Activated CD4-positive, alpha-beta T cell treated with anti-CD3 and anti-CD28 coated beads, Interleukin-2, amount 50 U/mL, for 4 hours (primary cell): ENCODE data around the gene TCL1B.
"Not testable (repeated sequence)": the region's sequence is repeated elsewhere in the genome, so short reads cannot be mapped to it uniquely, and the experiment has no call there.

ENCODE experiments used
- DNase-seq, 2 experiments: peaks; one replicate each; pipeline ENCODE4 v3.0.0-alpha.2; 2020

Gene TCL1B, protein sequence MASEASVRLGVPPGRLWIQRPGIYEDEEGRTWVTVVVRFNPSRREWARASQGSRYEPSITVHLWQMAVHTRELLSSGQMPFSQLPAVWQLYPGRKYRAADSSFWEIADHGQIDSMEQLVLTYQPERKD

DNA sequence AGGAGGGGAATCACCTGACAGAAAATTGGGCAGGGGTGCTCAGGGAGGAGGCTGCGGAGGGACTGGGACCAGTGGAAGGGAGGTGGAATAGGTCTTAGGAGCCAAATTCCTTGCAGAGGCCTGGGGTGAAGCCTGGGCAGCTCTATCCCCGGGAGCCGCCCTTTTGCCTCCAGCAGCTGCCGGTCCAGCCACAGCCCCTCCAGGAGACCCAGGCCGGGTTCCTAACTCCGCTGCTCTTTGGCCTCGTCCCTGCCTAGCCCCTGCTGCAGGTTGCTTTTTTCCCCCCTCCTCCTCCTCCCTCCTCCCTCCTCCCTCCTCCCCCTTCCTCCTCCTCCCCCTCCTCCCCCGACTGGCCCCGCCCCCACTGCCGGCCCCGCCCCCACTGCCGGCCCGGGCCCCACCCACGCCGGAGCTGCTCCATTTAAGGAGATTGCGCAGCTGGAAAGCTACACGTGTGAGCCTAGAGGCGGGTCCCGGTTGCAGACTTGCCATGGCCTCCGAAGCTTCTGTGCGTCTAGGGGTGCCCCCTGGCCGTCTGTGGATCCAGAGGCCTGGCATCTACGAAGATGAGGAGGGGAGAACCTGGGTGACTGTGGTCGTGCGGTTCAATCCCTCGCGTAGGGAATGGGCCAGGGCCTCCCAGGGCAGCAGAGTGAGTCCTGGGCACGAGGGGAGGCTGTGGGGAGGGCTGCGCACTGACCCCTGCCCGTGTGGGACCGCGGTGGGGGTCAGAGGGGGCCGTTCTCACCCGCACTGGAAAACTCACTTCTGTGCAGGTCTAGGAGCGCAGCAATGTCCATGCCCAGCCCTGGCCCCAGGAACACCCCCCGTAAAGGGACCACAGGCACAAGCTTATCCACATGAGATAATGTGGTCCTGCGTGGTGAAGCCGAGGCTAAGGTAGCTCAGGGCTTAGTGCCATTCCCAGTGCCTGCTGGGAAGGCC is at the start of gene TCL1B:
TSS of gene TCL1B (plus strand) at position 449 of the 945 bp plus-strand sequence. CDS start at position 491, 42 bp downstream.
- DNase-seq = no peak

DNA sequence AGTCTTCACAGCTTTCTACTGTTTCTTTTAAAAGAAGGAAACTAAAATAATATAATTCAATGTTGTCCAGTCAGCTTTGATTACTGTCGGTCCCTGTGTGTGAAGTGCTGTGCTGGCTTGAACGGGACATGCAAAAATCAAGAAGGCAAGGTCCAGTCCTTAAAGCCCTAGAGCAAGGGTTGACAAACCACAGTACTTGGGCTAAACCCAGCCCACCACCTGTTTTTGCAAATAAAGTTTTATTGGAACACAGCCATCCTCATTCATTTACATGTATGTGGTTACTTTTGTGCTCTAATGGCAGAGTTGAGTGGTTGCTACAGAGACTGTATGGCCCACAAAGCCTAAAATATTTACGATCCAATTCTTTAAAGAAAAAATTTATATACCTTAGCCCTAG is 41.2 kb upstream of the TCL1B start:
- no peak for DNase-seq

DNA sequence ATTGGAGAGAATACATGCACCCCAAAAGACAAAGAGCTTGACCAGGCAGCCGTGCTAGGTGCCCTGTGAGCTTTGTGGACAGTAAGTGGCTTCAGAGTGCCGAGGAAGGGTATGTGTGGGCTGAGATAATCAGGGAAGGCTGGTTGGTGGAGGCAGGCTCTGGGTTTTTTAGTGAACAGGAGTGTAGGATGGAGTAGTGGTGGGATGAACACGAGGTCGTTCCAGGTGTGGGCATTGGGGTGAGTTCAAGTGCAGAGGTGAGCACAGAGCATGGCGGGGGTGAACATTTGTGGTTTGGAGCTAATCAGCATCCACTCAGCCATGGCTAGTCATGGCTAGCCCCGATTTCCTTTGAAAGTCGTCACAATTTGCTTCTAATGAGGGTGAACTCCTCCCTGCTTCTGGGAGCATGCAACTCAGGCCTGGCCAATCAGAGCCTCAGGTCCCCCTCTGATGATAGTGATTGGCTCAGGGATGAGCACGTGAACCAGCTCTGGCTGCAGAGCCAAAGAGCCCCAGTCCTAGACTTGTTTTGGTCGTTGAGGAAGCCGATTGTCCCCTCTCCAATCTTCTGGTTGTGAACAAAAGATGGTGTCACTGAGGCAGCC is 40.7 kb upstream of the TCL1B start:
- DNase-seq = no peak

DNA sequence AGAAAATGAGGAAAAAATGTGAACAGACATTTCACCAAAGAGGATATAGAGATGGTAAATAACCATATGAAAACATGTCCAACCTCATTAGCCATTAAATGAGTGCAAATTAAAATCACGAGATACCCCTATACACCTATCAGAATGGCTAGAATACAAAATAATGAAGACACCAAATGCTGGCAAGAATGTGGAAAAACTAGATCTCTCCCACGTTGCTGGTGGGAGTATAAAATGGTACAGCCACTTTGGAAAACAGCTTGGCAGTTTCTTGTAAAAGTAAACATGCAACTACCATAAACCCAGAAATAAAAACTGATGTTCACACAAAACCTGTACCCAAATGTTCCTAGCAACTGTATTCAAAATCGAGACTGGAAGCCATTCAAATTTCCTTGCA is 38.3 kb upstream of the TCL1B start:
- no peak for DNase-seq

DNA sequence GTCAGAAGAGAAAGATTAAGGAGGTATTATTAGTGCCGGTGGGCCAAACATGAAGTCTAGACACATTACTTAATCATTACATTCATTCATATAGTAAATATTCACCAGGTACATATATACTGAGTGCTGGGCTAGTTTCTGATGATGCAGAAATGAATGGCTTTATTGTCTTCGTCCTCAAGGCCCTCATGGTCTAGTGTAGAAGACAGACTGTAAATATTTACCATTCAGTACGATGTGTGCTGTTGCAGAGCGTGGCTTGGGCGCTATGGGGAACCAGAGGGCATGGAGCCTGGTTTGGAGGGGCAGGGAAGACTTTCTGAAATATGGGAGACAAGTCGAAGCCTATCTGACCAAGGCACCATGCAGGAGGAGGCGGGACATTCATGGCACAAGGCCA is 37.0 kb upstream of the TCL1B start:
- DNase-seq = no peak

DNA sequence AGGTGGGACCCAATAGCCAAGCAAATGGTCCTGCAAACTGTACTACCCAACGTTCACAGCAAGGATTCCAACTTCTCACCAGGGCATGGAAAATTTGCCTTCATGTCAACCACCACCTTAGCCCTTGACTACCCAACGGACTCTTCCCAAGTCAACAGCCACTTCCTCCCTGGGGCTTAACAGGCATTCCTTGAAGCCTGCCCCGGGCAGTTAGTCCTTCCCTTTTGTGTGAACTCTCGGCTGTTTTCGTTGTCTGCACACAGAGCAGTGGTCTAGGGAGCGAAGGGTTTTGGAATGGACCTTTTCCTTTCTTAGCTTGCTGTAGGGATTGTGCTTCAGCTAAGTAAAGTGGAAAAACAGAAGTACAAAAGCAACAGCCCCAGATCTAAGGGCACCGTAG is 35.2 kb upstream of the TCL1B start:
- no peak for DNase-seq

DNA sequence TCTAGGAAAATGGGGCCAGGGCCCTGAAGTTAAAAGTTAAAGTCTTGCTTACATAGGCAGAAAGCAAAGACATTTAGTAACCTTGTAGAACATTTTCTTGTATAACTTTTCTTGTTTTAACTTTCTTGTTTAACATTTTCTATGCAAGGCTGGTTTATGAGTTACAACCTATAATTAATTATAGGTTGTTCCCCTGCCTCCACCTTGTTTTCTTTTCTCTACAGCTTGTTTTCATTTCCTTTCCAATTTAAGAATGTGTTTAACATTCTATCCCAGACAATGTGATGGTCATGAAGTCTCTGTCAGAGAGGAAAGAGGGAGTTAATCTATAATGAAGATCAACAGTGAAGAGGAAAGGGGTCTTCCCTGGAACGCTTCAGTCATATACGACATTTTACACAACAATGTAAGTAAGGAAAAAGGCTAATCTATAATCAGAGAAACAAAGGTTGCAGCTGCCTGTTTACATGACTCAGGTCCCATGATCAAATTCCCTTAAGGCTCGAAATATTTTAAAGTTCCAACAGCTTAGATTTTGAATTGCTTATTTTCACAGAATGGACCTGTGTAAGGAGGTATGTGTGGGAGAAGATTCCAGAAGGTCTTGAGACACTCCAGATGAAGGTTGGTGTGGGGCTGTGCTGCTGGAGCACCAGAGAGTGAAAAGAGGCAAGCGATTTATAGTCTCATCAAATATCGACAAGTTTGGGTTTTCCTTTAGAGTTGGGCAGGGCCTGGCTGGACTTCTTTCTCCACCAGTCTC is 34.2 kb upstream of the TCL1B start:
- no peak for DNase-seq

DNA sequence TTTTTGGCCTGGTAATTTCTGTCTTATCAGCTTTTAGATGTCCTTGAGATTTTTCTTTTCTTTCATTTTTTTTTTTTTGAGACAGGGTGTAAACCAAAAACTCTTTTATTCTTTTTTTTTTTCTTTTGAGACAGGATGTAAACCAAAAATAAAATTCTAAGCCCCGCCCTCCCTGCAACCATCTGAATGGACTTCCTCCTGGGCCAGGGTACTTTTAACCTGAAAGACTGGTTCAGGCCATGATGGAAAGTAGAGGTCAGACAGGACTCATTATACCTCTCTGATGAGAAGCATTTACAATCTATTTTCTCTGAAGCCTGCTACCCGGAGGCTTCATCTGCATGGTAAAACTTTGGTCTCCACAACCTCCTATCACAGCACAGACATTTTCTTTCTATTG is 33.5 kb upstream of the TCL1B start:
- DNase-seq = no peak

DNA sequence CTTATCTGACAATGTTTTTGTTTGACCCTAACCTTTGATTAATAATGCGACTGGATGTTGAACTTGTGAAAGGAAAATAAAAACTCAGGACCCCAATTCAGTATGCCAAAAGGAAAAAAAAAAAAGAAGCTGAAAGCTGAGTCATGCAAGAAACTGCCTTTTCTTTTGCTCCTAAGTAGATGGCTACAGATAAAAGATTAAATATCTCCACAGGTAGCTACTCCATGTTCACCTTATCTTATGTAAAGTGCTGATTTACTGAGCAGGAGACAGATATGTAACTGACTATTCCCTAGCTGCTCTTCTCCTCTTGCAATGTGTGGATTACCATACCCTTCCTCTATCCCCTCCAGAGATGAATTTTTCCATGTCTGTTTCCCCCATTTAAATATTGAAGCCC is 30.8 kb upstream of the TCL1B start:
- no peak for DNase-seq

DNA sequence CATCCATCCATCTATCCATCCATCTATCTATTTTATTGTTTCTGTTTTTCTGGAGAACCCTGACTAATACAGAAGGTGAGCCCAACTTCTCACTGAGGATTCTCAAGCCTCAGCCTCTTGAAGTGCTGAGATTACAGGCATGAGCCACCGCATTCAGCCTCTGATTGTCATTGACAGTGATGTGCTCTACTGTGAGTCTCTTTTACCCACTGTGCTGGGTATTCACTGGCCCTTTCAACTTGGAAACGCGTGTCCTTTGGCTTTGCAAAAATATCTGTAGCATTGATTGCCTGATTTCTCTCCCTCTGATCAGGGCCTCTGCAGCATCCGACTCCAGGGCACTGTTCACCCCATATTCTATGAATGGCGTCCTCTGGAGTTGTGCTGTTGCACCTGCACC is 29.6 kb upstream of the TCL1B start:
- no peak for DNase-seq

DNA sequence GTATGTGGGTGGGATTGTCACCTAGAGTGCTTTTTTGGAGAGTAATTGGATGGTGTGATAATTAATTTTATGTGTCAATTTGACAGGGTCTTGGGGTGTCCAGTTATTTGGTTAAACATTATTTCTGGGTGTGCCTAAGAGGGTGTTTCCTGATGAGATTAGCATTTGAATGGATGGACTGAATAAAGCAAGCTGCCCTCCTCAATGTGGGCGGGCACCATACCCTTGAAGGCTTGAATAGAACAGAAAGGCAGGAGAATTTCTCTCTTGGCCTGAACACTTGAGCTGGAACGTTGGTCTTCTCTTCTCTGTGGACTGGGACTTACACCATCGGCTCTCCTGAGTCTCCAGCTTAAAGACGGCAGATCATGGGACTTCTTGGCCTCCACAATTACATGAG is 28.8 kb upstream of the TCL1B start:
- no peak for DNase-seq

DNA sequence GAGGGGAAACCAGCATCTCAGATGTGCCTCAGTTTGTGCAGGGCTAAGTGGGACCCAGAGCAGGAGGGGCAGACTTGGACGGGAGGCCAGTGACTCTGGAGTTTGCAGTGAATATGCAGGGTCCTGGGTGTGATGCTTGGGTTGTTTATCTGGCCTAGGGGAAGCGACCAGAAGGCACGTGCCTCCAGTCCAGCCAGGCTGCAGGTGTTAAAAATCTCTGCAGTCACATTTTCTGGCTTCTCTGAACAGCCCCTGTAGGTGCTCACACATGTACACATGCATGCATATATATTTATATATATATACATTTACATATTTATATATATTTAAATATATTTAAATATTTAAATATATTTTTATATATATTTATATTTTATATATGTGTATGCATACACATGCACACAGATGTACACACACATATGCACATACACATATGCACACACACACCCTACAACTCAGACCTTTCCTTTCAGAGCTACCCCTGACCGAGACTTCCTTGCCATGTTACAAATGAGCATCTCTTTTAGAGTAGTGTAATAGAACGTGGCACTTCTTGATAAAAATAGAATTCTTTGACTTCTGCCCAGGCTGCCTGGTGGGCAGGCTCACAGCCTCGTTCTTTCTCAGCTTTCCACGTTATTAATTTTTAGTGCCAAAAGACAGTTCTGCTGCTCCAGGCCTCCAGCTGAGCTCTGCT is 26.8 kb upstream of the TCL1B start:
- no peak for DNase-seq

DNA sequence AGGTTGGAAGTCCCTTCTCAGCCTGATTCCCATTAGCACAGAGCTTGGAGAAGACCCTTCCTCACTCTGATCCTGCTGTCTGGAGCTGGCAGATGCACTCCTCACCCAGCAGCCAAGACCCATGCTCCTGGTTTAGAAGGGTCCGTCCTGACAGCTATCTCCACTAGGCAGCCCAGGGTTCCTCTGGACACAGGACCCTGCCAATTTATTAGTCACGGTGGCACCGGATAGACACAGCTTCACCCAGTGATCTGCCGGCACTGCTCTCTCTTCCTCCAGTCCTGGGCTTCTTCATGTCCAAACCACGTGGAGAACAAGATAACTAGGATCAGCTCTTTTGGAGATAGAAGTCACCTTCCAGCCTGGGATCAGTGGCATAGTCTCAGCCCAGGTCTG is 26.2 kb upstream of the TCL1B start:
- DNase-seq = no peak

DNA sequence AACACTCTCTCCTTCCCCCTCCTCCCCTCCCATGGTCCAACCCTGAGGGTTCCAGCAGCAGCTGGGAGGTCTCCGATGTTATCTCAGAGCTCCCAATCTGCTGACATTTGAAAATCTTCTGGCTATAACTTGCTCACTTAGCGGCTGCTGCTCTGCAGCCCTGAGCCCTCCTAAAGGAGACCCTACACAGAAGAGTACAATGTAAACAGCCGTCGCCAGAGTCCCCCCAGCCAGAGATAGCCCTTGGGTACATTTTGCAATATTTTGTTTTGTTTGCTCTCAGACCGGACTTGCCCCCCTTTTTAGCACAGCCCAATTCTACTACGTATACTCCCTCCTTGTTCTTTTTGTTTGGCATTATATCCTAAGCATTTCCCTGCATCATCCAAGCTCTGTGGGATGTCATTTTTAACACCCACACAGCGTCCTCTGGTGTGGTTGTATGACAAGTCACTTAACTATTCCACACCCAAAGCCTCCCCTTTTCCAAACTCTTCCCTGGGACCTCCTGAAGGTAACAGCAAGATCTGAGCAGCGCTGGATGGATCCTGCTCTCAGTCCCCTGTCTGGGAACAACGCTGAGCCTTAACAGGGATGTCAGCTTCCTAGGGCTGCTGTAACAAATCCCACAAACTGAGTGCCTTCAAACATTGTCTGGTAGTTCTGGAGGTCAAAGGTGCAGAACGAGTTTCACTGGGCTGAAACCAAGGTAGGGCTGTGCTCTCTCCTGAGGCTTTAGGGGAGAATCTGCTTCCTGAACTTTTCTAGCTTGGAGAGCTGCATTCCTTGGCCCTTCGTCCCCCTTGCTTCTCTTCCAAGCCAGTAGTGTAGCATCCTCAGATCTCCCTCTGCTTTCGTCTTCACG is 25.3 kb upstream of the TCL1B start:
- DNase-seq = no peak

DNA sequence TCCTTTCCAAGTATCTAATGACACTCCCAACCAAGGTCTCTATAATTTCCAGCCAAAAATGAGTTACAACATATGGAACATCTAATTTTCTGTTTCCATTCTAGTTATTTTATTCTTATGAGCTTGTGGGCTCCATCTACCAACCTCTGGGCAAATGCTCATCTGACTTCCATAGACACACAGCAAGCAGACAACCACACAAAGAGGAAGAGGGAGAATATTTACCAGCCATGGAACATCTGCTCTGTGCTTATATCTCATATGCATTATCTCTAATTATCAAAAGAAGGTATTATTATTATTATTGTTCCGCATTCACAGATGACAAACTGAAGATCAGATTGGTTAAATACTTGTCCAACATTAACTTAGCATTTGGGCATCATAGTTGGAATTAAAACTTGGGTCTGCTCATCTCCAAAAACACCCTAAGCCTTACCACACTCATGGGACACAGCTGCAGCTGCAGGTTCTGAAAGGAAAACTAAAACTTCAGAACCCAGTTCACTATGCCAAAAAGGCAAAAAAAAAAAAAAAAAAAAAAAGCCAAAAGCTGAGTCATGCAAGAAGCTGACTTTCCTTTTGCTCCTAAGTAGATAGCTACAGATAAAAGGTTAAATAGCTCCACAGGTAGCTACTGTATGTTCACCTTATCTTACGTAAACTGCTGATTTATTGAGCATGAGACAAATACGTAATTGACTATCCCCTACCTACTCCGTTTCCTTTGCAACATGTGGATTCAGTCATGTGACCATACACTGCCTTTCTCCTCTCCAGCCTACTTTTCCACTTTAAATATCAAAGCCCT is 23.6 kb upstream of the TCL1B start:
- no peak for DNase-seq

DNA sequence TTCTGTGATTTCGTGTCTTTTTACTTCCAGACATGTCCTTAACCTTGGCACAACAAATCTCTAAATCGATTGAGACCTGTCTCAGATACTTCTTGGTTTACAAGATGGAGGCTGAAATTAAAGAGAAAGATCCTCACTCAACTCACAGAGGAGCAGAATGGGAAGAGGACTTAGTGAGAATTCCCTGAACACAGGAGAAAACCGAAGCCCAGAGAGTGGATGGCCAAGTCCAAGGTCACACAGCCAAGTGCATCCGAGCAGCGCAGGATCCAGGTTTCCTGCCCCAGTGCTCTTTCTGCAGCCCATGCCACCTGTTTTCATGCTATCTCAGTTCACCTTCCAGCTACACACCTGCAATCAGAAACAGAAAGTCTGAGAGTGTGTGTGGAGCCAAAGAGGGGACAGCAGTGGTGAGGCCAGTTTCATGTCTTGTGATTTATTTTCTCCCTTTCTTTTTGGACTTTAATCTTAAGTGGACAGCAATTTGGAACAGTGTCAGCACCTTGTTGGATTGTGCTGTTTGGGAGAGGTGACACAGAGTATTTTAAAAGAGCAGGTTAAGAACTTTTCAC is 22.9 kb upstream of the TCL1B start:
- no peak for DNase-seq

DNA sequence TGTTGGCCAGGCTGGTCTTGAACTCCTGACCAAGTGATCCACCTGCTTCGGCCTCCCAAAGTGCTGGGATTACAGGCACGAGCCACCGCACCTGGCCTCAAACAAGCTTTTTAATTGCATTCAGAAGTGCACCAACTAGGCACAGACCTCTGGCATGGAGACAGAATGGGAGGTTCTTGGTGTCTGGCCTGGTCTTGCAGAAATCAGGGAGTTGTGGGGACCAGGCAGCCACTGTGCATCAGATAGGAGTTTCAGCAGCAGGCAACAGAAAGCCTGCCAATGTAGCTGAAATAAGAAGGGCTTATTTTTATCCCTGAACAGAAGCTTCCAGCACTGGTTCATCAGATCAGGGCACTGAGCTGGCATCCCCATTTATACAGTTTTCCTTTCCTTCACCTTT is 22.2 kb upstream of the TCL1B start:
- DNase-seq = no peak

DNA sequence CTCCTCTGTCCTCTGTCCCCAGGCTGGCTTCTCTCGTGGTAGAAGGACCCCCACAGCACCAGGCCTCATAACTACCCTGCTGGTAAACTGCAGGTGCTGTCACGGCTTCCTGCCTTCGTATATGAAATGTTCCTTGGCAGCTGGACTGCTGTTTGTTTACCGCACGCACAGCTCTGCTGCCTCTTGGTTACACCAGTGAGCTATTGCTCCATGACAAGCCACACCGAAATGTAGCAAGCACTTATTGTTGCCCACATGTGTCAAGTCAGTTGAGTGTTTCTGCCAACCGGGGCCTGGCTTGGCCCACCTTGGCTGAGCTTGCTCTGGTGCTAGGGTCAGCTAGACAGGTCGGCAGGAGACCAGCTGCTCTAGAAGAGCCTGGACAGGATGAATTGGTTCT is 21.7 kb upstream of the TCL1B start:
- no peak for DNase-seq

DNA sequence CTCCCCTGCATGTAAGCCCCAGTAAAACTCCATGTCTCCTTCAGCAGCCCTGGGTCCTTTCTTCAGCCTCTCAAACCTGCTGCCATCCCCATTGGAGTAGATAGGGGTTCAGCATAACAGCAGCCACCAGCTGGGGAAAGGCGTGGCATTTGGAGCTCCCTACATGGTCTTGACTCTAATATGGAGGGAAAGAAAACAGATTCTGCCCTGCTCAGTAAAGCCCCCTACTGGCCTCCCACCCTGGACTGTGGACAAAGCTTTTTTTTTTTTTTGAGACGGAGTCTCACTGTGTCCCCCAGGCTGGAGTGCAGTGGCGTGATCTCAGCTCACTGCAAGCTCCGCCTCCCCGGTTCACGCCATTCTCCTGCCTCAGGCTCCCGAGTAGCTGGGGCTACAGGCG is 20.7 kb upstream of the TCL1B start:
- not testable (repeated sequence) for DNase-seq

DNA sequence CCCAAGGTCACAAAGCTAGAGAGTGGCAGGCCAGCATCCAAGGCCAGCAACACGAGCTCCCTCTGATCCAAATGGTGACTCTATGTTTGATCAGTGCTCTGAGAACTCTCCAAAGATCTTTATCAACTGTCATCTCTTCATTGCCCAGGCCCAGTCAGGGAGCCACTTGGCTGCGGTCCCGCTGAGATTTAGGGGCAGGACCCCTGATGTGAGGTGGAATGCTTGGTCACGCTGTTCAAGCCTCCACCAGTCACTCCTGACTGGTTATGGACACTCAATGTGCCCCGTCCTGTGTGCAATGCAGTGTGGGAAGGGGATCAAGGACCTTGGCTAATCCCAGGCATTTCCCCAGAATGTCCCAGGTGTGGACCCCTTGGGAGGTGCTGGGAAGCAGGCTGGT is 19.8 kb upstream of the TCL1B start:
- no peak for DNase-seq
